ENCODE data around the gene CERS6.

CERS6 gene

DNA sequence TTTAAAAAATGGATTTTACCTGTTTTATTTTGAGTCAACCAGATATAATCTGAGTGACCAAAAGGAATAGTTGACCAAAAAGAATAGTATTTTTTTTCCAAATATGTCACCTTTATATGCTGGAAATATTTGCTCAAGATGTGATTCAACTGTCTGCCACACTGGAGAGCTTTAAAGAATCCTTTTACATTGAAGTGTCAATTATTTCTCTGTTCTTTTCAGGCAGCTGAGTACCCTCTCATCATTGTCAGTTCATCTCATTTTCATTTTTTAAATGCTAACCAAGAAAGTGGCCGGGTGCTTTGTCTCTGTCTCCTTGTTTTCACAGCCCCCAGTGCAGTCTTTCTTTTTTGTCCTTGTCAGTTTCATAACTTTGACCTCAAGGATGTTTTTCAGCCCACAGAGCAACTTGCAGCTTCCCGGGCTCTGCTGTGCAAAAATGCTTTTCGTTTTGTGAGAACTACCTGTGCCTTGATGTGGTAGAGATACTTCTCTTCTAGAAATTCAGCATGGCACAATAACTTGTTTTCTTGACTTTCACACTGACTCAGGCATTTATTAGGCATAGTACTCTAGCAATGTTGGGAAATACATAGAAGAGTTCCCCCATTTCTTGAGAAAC is 23.4 kb upstream of the CERS6 start:
- Mint-ChIP-seq H3K27ac (peak overlapping the region in 1 of 2 donors; percentile 23), H3K4me3 (peak overlapping the region; percentile 64 to 77), H3K4me1 (peaks cover 42% of the 10 kb centered on the region), H3K9me3 (no peaks in the 10 kb centered on the region), H3K27me3 (peaks cover 7% of the 10 kb centered on the region)
- DNase-seq (peak; percentile 42 to 63), ATAC-seq (peak; percentile 89)

DNA sequence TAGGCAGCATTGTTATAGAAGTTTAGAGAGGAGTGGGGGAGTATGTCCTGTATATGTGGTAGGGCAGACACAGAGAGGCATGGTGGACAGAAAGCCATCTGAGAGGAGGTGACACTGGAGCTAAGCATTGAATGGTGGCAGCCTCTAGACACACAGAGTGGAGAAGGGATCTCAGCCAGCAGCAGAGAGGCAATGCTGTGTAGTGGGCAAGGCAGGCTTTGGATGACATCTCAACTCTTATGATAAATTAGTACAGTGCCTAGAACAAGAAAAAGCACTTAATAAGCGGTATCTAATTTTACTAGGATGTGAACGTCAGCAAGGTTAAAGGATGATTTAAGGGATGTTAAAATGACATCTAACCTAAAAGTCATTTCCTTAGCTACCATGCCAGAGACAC is 22.5 kb upstream of the CERS6 start:
- H3K9me3 Mint-ChIP-seq, result no peaks in the 10 kb centered on the region
- ATAC-seq, result no peak
- H3K4me1 Mint-ChIP-seq, result peaks cover 42% of the 10 kb centered on the region
- DNase-seq, result no peak
- peak overlapping the region in 1 of 2 donors; percentile 14 for H3K4me3 Mint-ChIP-seq
- H3K27ac Mint-ChIP-seq, result no peak overlapping the region
- H3K27me3 Mint-ChIP-seq, result peaks cover 7% of the 10 kb centered on the region

DNA sequence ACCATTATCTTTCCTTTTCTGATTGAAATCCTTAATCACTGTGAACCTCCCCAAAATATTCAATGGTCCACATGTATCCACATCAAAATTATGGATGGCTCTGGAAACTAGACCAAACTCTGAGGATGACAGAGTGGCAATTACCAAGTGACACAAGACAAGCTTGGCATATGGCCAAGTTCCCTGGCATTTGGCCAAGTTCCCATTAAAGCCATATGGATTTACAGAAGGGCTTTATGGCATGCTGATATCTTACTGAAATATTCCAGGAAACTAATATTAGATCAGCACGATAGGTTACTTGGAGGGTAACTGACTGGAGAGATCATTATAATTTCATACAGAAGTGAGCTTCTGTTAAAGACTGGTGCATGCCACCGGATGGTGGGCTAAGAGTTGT is 21.9 kb upstream of the CERS6 start:
- Mint-ChIP-seq H3K4me1 (peaks cover 45% of the 10 kb centered on the region), H3K27me3 (peaks cover 7% of the 10 kb centered on the region), H3K4me3 (no peak overlapping the region), H3K9me3 (no peaks in the 10 kb centered on the region), H3K27ac (peak overlapping the region in 1 of 2 donors; percentile 43)
- DNase-seq (no peak), ATAC-seq (no peak)

DNA sequence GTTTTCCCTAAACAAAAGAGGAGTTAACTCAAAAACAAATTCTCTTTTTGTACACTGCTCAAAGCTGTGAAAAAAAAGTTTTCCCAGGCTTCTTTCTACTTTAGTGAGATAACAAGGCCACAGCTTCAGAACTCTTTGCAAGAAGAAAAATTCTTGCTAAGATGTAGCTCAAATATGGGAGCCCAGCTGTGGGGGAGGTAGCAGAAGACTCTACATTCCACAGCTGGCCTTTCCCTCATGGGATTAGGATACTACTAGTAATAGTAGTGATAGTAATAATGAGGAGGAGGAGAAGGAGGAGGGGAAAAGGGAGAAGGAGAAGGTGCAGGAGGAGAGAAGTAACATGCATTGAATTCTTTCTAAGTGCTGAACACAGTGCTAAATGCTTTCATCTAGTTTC is 19.2 kb upstream of the CERS6 start:
- ATAC-seq (no peak), DNase-seq (no peak)
- Mint-ChIP-seq H3K4me3 (no peak overlapping the region), H3K27ac (no peak overlapping the region), H3K4me1 (peaks cover 53% of the 10 kb centered on the region), H3K27me3 (no peaks in the 10 kb centered on the region), H3K9me3 (no peaks in the 10 kb centered on the region)

DNA sequence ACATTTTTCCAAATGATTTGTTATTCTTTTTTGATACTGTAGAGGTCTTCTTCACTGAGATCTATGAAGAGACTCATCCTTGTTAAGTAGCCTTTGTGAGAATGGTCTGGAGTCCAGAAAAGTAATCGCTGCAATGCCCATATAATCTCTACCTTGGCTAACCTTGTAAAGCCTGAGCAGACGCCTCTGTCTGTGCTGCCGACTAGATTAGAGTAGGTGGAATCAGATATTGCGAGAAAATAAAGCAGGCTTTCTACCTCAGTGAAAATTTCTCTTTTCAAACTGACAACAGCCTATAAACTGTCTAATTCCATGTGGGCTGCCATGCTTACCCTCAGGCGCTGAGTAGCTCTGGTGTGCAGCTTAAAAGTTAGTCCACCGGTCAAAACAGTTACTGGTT is 17.5 kb upstream of the CERS6 start:
- H3K9me3 Mint-ChIP-seq, result no peaks in the 10 kb centered on the region
- H3K4me3 Mint-ChIP-seq, result no peak overlapping the region
- ATAC-seq (no peak), DNase-seq (no peak)
- H3K4me1 Mint-ChIP-seq, result peaks cover 41% of the 10 kb centered on the region
- no peak overlapping the region for H3K27ac Mint-ChIP-seq
- H3K27me3 Mint-ChIP-seq, result no peaks in the 10 kb centered on the region

DNA sequence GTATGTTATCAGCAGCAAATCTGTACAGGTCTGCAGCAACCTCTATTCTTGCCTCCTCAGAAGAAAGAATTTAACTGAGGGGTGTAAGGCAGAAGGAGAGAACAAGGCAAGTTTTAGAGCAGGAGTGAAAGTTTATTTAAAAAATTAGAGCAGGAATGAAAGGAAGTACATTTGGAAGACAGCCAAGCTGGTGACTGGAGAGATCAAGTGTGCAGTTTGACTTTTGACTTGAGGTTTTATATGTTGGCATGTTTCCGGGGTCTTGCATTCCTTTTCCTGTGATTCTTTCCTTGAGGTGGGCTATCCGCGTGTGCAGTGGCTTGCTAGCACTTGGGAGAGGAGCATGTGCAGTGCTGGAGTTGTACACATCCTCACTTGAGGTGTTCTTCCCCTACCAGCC is 16.5 kb upstream of the CERS6 start:
- H3K9me3 Mint-ChIP-seq, result peaks cover 0 to 6% of the 10 kb centered on the region in 2 donors
- no peak overlapping the region for H3K4me3 Mint-ChIP-seq
- peaks cover 34% of the 10 kb centered on the region for H3K4me1 Mint-ChIP-seq
- ATAC-seq (no peak), DNase-seq (no peak)
- no peak overlapping the region for H3K27ac Mint-ChIP-seq
- no peaks in the 10 kb centered on the region for H3K27me3 Mint-ChIP-seq

DNA sequence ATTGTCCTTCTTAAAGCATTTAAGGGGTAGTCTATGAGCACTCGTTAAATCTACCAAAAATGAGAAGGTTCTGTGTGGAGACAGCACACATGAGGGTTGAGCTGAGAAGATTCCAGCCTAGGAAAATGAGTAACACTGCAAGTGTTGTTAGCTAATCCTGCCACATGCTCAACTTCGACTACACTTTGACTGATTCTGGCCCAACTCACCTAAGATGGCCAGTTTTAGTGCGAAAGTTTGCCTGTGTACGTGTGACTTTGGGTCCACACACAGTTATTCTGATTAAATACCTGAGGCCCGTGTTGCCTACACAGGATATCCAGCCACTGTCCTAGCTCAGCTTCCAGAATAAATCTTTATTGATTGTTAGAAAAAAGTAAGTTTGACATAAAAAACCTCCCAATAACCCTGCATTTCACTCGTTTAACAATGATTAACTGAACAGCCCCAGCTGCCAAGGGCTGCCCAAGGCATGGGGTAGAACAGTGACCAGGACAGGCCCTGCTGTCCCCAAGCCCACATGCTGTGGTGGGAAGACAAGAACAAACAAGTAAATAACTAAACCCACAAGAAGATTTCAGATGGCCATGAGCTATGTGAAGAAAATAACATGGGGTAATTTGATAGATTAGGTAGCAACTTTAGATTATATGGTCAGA is 14.7 kb upstream of the CERS6 start:
- ATAC-seq, result no peak
- H3K27ac Mint-ChIP-seq, result no peak overlapping the region

DNA sequence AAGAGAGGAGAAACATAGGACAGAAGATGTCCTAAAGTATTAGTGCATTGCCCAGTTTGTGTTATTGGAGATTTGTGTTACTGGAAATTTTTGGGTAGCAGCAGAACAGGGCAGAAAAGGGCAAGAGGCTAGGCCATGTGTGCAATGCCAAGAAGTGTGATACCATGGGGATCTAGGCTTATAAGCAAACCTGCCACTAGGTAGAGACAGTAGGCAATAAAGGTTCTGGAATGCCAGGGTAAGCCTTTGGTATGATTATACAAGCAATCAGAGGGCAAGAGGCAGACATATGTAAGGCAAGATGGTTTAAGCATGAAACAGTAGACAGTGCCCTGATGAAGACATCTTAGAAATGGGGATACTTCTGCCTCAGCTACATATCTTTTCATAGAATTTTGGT is 12.3 kb upstream of the CERS6 start:
- DNase-seq, result no peak
- Mint-ChIP-seq H3K9me3 (peaks cover 8 to 28% of the 10 kb centered on the region in 2 donors), H3K27me3 (no peaks in the 10 kb centered on the region), H3K4me3 (no peak overlapping the region), H3K27ac (no peak overlapping the region), H3K4me1 (peaks cover 30% of the 10 kb centered on the region)
- ATAC-seq, result no peak

More for the DNA sequence above, 14.7 kb upstream of the CERS6 start:
- peaks cover 5 to 18% of the 10 kb centered on the region in 2 donors for H3K9me3 Mint-ChIP-seq
- no peaks in the 10 kb centered on the region for H3K27me3 Mint-ChIP-seq
- H3K4me1 Mint-ChIP-seq, result peaks cover 26% of the 10 kb centered on the region
- DNase-seq, result no peak
- no peak overlapping the region for H3K4me3 Mint-ChIP-seq

DNA sequence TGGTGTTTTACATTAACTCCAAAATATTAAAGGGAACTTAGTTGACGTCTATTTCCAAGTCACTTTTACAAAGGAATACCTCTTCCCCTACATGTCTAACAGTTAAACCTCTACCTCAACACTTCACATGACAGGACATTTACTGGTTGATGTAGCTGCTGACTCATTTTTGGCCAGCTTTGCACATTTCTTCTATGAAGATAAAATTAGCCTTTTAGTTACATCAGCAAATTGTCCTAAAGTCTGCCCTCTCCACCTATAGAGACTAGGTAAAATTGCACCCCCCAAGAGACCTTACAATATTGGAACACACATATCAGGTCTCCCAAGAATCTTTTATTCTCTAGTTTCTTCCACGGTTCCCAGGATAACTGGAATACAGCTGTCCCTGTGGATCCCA is 10.1 kb upstream of the CERS6 start:
- Mint-ChIP-seq H3K4me3 (no peak overlapping the region), H3K4me1 (peaks cover 27% of the 10 kb centered on the region)
- DNase-seq, result no peak

DNA sequence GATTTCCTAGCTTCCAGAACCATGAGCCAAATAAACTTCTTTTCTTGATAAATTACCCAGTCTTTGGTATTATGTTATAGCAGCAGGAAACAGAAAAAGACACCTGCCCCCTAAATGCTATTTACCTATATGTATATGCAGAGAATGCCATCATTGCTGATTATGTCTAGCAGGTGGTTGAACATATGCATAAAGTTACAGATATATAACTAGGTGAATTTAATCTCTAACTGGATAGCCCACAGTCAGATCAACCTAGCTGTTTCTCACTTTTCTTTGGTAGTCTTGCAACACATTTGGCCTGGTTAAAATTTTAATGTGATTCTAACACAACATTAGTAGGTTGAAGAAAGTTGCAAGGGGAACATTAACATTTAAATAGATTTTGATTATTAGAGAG is 7.1 kb upstream of the CERS6 start:
- no peak overlapping the region for H3K27ac Mint-ChIP-seq
- ATAC-seq, result no peak
- peaks cover 22% of the 10 kb centered on the region for H3K4me1 Mint-ChIP-seq
- DNase-seq, result no peak
- no peak overlapping the region for H3K4me3 Mint-ChIP-seq
- H3K9me3 Mint-ChIP-seq, result peaks cover 8 to 27% of the 10 kb centered on the region in 2 donors
- no peaks in the 10 kb centered on the region for H3K27me3 Mint-ChIP-seq

More for the DNA sequence above, 10.1 kb upstream of the CERS6 start:
- no peak for ATAC-seq
- H3K27ac Mint-ChIP-seq, result no peak overlapping the region
- H3K27me3 Mint-ChIP-seq, result no peaks in the 10 kb centered on the region
- peaks cover 8 to 28% of the 10 kb centered on the region in 2 donors for H3K9me3 Mint-ChIP-seq

DNA sequence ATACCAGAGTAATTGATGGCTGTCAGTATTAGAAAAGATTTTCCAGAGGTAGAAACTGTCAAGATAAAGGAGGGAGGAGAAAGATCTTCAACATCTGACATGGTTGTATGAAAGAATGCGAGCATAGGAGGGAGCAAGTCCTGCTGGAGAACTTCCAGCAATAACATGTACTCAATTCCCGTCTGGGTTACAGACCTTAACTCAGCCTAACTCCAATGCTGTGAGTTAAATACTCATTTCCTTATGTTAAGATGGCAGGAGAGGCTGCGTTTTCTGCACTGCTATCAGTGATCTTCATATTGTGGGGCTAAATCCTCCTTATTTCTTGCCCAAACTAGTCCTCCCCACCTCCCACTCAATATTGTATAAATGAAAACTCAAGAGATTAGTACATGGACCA is 6.7 kb upstream of the CERS6 start:
- Mint-ChIP-seq H3K27ac (no peak overlapping the region), H3K4me1 (peaks cover 22% of the 10 kb centered on the region), H3K4me3 (no peak overlapping the region), H3K9me3 (peaks cover 8 to 23% of the 10 kb centered on the region in 2 donors), H3K27me3 (no peaks in the 10 kb centered on the region)
- DNase-seq (no peak), ATAC-seq (no peak)

DNA sequence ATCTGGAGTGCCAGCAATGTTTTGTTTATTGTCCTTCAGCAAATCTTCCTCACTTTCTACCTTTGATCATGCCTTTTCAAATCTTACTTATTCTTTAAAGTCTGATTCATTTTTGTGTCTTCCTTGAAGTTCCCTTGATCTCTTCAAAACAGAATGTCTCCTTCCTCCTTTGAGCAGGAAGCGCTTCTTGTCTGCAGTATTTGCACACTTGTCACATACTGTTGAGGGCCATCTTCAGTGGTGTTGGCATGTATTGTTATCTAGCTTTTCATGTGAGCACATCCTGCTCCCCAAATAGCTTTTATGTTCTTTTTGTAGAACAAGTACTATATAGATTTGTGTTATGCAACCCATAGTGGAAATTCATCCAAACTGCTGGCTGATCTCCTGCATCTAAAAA is 5.9 kb upstream of the CERS6 start:
- Mint-ChIP-seq H3K9me3 (peaks cover 8 to 20% of the 10 kb centered on the region in 2 donors), H3K4me3 (no peak overlapping the region), H3K27me3 (no peaks in the 10 kb centered on the region), H3K4me1 (peaks cover 22% of the 10 kb centered on the region), H3K27ac (no peak overlapping the region)
- DNase-seq (no peak), ATAC-seq (no peak)

DNA sequence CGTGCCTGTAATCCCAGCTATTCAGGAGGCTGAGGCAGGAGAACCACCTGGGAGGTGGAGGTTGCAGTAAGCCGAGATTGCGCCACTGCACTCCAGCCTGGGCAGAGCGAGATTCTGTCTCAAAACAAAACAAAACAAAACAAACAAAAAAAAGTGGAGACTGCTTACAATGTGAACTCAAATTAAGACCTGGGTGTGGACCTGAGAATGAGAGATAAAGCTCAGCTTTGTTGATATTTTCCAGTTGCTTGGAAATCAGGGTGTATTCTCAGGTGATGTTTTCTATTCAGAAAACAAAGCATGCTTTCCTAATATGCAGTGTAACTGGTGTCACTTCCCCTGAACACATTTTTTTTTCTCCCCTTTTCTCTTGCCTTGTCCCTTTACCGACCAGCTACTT is 5.3 kb upstream of the CERS6 start:
- peaks cover 22% of the 10 kb centered on the region for H3K4me1 Mint-ChIP-seq
- no peaks in the 10 kb centered on the region for H3K27me3 Mint-ChIP-seq
- DNase-seq, result no peak
- no peak overlapping the region for H3K4me3 Mint-ChIP-seq
- no peak for ATAC-seq
- peaks cover 8 to 16% of the 10 kb centered on the region in 2 donors for H3K9me3 Mint-ChIP-seq
- peak overlapping the region in 1 of 2 donors; percentile 77 for H3K27ac Mint-ChIP-seq

DNA sequence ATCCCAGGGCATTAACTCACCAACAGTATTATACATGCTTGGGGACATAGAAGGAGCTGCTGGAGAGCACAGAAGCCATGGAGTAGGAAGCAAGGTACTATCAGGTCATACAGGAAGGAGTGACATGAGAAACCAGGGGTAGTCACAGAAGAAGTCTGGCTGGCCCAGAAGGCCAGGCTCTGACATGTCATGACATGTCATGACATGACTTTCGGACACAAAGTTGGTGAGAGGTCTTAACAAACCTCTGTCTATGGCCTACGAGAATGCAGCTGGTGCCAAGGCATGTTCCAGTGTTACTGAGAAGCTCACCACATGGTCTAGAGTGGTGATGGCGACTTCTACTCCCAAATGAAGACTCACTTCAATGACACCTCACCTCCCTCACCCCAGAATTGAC is 3.3 kb upstream of the CERS6 start:
- Mint-ChIP-seq H3K27me3 (no peaks in the 10 kb centered on the region), H3K27ac (no peak overlapping the region), H3K9me3 (no peaks in the 10 kb centered on the region), H3K4me1 (peaks cover 18% of the 10 kb centered on the region), H3K4me3 (no peak overlapping the region)
- DNase-seq (no peak), ATAC-seq (no peak)

DNA sequence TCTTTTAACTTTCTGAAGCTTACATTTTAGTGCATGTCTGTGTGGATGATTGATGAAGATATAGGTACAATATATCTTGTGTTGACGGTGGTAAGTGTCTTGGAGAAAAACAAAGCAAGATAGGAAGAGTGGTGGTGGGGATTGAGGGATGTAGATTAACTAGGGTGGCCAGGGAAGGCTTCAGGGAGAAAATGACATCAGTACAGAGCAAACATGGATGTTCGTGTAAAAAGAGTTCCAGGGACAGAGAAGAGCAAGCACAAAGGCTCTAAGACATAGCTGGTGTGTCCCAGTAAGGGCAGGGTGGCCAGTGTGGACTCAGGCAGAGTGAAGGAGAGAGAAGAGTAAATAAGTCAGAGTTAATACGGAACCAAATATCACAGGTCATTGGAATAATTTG is 2.7 kb upstream of the CERS6 start:
- H3K9me3 Mint-ChIP-seq, result no peaks in the 10 kb centered on the region
- ATAC-seq, result no peak

DNA sequence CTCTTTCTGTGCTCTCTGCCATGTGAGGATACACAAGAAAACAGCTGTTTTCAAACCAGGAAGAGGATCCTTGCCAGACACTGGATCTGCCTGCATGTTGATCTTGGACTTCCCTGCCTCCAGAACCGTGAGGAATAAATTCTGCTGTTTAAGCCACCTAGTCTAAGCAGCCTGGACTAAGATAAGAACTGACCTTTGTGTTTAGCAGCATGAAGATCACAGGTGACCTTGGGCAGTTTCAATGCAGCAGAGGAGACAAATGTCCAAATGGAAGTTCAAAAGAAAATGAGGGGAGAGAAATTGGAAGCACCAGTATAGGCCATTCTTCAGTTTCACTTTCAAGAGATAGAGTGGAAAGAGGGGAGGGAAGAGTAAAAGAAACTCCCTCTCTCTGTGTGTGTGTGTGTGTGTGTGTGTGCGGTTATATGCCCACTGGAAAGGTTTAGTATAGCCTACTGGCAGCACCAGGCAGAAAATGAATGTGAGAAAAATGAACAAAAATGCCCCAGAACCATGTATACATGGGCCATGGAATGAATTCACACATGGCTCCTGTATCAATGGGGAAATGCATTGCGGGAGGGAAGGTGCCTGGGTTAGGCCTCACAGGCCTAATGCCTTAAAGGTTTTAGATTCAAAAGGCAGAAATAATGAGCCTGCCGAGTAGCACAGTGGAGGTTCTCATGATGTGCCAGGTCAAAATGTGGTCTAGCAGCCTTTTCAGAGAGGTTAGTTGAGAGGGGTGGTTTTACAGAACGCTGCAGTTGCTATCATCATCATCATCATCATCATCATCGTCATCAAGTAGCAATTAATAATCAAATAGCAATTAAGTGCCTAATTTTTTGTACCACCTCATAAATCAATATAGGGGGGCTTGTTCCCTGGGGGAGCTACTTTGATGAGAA is 1.1 kb upstream of the CERS6 start:
- Mint-ChIP-seq H3K9me3 (no peaks in the 10 kb centered on the region), H3K4me1 (peaks cover 29% of the 10 kb centered on the region), H3K27me3 (no peaks in the 10 kb centered on the region), H3K4me3 (no peak overlapping the region), H3K27ac (no peak overlapping the region)
- ATAC-seq (no peak), DNase-seq (no peak)

More for the DNA sequence above, 2.7 kb upstream of the CERS6 start:
- Mint-ChIP-seq H3K4me3 (no peak overlapping the region), H3K27me3 (no peaks in the 10 kb centered on the region), H3K27ac (no peak overlapping the region), H3K4me1 (peaks cover 21% of the 10 kb centered on the region)
- DNase-seq, result no peak
